ENCODE data around the gene VKORC1L1. TPM values are rescaled to one million over a fixed set of nuclear protein-coding genes. Genes with fewer than 3 reads are reported as not detected.
"Not testable (repeated sequence)": the region's sequence is repeated elsewhere in the genome, so short reads cannot be mapped to it uniquely, and the experiment has no call there.

VKORC1L1 gene
- total and polyA plus RNA-seq, 4 donors = 9.8 to 14.6 (median 11.7) TPM

- not testable (repeated sequence) for H3K9ac ChIP-seq (ENCODE audit: low read depth in 1 of 2, low read length in 2 of 2); H3K27ac ChIP-seq (ENCODE audit: low read depth in 1 of 2, low read length in 2 of 2); H3K4me3 ChIP-seq (ENCODE audit: low read depth in 1 of 3, low read length in 3 of 3); H3K27me3 ChIP-seq (ENCODE audit: control insufficient read depth in 4 of 4, insufficient read depth in 4 of 4, low read length in 3 of 4); H3K4me1 ChIP-seq (ENCODE audit: control insufficient read depth in 4 of 4, insufficient read depth in 4 of 4, low read length in 3 of 4); DNase-seq (ENCODE audit: low spot score); H3K9me3 ChIP-seq (ENCODE audit: control insufficient read depth in 4 of 4, low read length in 3 of 4); H3K36me3 ChIP-seq (ENCODE audit: control insufficient read depth in 4 of 4, insufficient read depth in 3 of 4, low read depth in 1 of 4, low read length in 3 of 4)
- WGBS = 95% methylated on average over 3 of the region's 3 CpGs
Measured at GRCh38 chr7:65836684-65837083, 36.2 kb upstream of the VKORC1L1 start.

GRCh38 chr7:65837541-65837956, 35.3 kb upstream of the VKORC1L1 start:
- not testable (repeated sequence) for H3K4me3 ChIP-seq (ENCODE audit: low read depth in 1 of 3, low read length in 3 of 3); H3K9ac ChIP-seq (ENCODE audit: low read depth in 1 of 2, low read length in 2 of 2); H3K36me3 ChIP-seq (ENCODE audit: control insufficient read depth in 4 of 4, insufficient read depth in 3 of 4, low read depth in 1 of 4, low read length in 3 of 4); H3K27me3 ChIP-seq (ENCODE audit: control insufficient read depth in 4 of 4, insufficient read depth in 4 of 4, low read length in 3 of 4); H3K9me3 ChIP-seq (ENCODE audit: control insufficient read depth in 4 of 4, low read length in 3 of 4); H3K4me1 ChIP-seq (ENCODE audit: control insufficient read depth in 4 of 4, insufficient read depth in 4 of 4, low read length in 3 of 4); H3K27ac ChIP-seq (ENCODE audit: low read depth in 1 of 2, low read length in 2 of 2); DNase-seq (ENCODE audit: low spot score)
- WGBS = 94% methylated on average over 5 of the region's 5 CpGs

DNA sequence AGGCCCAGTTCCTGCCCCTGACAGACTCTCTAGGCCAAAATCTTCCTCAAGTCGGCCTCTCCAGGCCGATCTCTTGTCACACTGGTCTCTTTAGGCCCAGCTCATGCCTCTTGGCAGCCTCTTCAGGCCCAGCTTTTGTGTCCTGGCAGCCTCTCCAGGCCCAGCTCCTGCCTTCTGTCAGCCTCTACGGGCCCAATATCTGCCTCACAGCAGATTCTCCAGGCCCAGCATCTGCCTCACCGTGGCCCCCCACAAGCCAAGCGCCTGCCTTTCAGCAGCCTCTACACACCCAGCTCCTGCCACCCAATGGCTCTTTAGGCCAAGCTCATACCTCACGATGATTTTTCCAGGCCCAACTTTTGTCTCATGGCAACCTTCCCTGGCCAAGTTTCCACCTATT, 33.0 kb upstream of the VKORC1L1 start:
- no peak overlapping the region for H3K27ac ChIP-seq (ENCODE audit: low read depth in 1 of 2, low read length in 2 of 2)
- H3K4me1 ChIP-seq (ENCODE audit: control insufficient read depth in 4 of 4, insufficient read depth in 4 of 4, low read length in 3 of 4) = no peaks in the 10 kb centered on the region
- no peak overlapping the region for H3K4me3 ChIP-seq (ENCODE audit: low read depth in 1 of 3, low read length in 3 of 3)
- TF ChIP-seq FOXA2 (IDR thresholded peaks at IDR 0.05) (no peak), HNF4G (IDR thresholded peaks at IDR 0.05) (no peak), JUND (IDR thresholded peaks at IDR 0.05) (no peak), EGR1 (IDR thresholded peaks at IDR 0.05; ENCODE audit: low read depth in 2 of 2) (no peak), RAD21 (IDR thresholded peaks at IDR 0.05) (no peak), GABPA (IDR thresholded peaks at IDR 0.05 in 1 of 2, conservative IDR thresholded peaks at IDR 0.05 in 1 of 2) (no peak), FOXA1 (IDR thresholded peaks at IDR 0.05) (no peak), HNF4A (conservative IDR thresholded peaks at IDR 0.05) (no peak), SP1 (IDR thresholded peaks at IDR 0.05) (no peak), RXRA (IDR thresholded peaks at IDR 0.05) (no peak), YY1 (IDR thresholded peaks at IDR 0.05) (no peak), ATF3 (IDR thresholded peaks at IDR 0.05) (no peak), NR2F2 (IDR thresholded peaks at IDR 0.05) (no peak), TAF1 (conservative IDR thresholded peaks at IDR 0.05) (no peak)
- TF ChIP-seq, protein P1, sequence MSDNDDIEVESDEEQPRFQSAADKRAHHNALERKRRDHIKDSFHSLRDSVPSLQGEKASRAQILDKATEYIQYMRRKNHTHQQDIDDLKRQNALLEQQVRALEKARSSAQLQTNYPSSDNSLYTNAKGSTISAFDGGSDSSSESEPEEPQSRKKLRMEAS (IDR thresholded peaks at IDR 0.05) = no peak
- TF ChIP-seq, protein P2, sequence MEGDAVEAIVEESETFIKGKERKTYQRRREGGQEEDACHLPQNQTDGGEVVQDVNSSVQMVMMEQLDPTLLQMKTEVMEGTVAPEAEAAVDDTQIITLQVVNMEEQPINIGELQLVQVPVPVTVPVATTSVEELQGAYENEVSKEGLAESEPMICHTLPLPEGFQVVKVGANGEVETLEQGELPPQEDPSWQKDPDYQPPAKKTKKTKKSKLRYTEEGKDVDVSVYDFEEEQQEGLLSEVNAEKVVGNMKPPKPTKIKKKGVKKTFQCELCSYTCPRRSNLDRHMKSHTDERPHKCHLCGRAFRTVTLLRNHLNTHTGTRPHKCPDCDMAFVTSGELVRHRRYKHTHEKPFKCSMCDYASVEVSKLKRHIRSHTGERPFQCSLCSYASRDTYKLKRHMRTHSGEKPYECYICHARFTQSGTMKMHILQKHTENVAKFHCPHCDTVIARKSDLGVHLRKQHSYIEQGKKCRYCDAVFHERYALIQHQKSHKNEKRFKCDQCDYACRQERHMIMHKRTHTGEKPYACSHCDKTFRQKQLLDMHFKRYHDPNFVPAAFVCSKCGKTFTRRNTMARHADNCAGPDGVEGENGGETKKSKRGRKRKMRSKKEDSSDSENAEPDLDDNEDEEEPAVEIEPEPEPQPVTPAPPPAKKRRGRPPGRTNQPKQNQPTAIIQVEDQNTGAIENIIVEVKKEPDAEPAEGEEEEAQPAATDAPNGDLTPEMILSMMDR (IDR thresholded peaks at IDR 0.05; ENCODE audit: low read depth, low read length, missing input control) = no peak
- TF ChIP-seq, protein P3, sequence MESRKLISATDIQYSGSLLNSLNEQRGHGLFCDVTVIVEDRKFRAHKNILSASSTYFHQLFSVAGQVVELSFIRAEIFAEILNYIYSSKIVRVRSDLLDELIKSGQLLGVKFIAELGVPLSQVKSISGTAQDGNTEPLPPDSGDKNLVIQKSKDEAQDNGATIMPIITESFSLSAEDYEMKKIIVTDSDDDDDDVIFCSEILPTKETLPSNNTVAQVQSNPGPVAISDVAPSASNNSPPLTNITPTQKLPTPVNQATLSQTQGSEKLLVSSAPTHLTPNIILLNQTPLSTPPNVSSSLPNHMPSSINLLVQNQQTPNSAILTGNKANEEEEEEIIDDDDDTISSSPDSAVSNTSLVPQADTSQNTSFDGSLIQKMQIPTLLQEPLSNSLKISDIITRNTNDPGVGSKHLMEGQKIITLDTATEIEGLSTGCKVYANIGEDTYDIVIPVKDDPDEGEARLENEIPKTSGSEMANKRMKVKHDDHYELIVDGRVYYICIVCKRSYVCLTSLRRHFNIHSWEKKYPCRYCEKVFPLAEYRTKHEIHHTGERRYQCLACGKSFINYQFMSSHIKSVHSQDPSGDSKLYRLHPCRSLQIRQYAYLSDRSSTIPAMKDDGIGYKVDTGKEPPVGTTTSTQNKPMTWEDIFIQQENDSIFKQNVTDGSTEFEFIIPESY (IDR thresholded peaks at IDR 0.05) = no peak
- TF ChIP-seq, protein P4, sequence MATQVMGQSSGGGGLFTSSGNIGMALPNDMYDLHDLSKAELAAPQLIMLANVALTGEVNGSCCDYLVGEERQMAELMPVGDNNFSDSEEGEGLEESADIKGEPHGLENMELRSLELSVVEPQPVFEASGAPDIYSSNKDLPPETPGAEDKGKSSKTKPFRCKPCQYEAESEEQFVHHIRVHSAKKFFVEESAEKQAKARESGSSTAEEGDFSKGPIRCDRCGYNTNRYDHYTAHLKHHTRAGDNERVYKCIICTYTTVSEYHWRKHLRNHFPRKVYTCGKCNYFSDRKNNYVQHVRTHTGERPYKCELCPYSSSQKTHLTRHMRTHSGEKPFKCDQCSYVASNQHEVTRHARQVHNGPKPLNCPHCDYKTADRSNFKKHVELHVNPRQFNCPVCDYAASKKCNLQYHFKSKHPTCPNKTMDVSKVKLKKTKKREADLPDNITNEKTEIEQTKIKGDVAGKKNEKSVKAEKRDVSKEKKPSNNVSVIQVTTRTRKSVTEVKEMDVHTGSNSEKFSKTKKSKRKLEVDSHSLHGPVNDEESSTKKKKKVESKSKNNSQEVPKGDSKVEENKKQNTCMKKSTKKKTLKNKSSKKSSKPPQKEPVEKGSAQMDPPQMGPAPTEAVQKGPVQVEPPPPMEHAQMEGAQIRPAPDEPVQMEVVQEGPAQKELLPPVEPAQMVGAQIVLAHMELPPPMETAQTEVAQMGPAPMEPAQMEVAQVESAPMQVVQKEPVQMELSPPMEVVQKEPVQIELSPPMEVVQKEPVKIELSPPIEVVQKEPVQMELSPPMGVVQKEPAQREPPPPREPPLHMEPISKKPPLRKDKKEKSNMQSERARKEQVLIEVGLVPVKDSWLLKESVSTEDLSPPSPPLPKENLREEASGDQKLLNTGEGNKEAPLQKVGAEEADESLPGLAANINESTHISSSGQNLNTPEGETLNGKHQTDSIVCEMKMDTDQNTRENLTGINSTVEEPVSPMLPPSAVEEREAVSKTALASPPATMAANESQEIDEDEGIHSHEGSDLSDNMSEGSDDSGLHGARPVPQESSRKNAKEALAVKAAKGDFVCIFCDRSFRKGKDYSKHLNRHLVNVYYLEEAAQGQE (IDR thresholded peaks at IDR 0.05) = no peak
- 98% methylated on average over 6 of the region's 6 CpGs for WGBS
- no peaks in the 10 kb centered on the region for H3K27me3 ChIP-seq (ENCODE audit: control insufficient read depth in 4 of 4, insufficient read depth in 4 of 4, low read length in 3 of 4)
- H3K36me3 ChIP-seq (ENCODE audit: control insufficient read depth in 4 of 4, insufficient read depth in 3 of 4, low read depth in 1 of 4, low read length in 3 of 4) = no peaks in the 10 kb centered on the region
- no peak overlapping the region for H3K9ac ChIP-seq (ENCODE audit: low read depth in 1 of 2, low read length in 2 of 2)
- no peaks in the 10 kb centered on the region for H3K9me3 ChIP-seq (ENCODE audit: control insufficient read depth in 4 of 4, low read length in 3 of 4)
- no peak for DNase-seq (ENCODE audit: low spot score)
